HG03280 (cell line): ENCODE measurements around the gene RAB40C.

Source experiments
- ATAC-seq: cut with Tn5 transposase; IDR thresholded peaks from one replicate; pipeline ENCODE4 v1.9.1; 2021; ENCODE audit warnings: mild to moderate bottlenecking, moderate library complexity; ENCODE audit not compliant: unreplicated experiment

The RAB40C gene

DNA sequence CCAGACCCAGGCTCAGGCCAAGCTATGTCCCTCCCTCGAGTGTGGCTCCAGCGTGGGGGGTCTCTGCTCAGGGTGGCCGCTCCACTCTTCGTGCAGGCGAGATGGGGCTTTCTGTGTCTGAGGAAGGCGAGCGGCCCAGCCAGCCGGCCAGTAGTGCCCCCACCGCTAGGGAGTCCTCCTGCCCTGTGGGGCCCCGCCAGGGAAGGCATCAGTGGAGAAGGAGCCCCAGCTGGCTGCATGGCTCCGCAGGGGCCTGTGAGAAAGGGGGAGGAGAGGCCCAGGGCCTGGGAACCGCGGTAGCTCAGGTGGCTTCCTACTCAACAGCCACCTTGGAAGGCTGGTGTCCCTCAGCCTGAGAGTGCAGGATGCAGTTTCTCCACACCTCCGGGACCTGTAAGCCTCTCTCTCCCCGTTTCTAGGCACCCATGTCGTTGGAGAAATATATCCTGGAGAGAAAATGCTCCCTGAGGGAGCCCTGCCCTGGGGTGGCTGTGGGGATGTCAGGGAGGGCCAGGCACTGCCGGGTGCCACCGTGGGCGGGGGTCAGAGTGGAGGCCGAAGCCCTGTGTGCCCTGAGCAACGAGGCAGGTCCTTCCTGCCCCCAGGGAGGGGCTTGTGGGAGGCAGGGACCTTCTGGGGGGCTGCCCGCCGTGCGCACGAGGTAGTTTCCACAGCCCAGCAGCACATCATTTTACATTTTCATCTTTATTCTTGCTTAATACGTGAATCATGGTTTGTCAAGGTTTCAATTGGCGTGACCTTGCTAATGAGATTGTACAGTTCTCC lies 16.8 kb upstream of the RAB40C start:
- no peak for ATAC-seq

GRCh38 chr16:574021-574760 lies 15.7 kb upstream of the RAB40C start:
- ATAC-seq: no peak

GRCh38 chr16:575354-576196 lies 14.3 kb upstream of the RAB40C start:
- no peak for ATAC-seq

DNA sequence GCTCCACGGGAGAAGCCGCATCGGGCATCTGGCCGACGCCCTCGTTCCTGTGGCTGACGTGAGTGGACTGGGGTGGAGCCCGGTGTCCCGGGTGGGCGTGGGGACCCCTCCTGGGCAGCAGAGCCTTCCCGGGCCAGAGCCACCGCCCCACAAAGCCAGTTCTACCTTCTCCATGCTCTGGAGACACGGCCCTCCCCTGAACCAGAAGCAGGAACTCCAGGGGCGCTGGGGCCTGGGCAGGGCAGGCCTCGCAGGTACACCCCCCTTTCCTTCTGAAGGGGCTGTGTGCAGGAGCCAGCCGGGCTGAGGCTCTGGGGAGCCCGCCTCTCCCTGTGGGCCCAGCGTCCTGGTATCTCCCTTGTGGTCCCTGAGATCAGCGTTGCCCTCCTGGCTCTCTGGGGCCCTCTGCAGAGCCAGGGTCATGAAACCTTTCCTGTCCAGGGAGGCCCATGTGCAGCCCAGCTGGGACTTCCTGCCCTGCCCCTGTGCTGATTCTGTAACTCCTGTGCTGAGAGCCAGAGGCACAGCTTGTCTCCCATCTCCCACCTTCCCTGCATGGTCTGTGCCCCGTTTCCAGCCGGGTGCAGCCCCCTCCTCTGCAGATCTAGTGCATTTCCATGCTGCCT lies 13.6 kb upstream of the RAB40C start:
- no peak for ATAC-seq

- ATAC-seq: no peak
These were observed 13.1 kb upstream of the RAB40C start for GRCh38 chr16:576823-577201.

DNA sequence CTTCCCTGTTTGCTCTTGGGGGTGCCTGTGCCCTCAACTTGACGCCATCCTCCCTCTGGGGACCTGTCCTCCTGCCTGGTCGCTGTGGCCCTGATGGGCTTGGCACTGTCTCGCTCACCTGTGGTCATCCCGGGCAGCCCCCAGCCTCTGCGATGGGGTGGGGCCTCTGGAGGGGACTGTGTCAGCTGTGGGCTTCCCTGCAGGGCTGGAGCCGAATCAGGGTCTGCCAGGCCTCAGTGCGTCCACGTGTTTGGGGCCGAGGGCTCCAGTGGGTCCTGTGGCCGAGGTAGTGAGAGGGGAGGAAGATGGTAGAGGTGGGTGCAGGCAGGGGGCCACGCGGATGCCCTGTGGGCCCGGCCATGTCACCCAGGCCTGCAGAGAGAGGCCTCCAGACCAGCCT lies 12.1 kb upstream of the RAB40C start:
- no peak for ATAC-seq

DNA sequence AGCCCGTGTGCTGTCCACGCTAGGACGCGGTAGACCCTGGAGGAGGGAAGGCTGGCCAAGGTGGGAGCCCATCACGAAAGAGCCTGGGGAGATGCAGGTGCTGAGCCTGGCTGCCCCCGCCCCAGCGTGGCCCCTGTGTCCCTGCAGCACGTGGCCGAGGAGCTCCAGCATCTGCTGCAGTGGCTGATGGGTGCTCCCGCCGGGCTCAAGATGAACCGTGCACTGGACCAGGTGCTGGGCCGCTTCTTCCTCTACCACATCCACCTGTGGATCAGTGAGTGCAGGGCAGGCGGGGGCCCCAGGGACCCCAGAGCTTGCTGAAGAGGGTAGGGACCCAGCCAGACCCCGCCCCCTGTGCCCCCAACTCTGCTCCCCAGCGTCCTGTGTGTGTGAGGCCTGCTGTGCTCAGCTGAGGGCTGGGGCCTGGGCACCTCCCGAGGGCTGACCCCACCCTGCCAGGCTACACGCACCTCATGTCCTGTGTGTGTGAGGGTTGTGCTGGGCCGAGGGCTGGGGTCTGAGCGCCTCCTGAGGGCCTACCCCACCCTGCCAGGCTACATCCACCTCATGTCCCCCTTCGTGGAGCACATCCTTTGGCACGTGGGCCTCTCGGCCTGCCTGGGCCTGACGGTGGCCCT lies 11.5 kb upstream of the RAB40C start:
- no peak for ATAC-seq

DNA sequence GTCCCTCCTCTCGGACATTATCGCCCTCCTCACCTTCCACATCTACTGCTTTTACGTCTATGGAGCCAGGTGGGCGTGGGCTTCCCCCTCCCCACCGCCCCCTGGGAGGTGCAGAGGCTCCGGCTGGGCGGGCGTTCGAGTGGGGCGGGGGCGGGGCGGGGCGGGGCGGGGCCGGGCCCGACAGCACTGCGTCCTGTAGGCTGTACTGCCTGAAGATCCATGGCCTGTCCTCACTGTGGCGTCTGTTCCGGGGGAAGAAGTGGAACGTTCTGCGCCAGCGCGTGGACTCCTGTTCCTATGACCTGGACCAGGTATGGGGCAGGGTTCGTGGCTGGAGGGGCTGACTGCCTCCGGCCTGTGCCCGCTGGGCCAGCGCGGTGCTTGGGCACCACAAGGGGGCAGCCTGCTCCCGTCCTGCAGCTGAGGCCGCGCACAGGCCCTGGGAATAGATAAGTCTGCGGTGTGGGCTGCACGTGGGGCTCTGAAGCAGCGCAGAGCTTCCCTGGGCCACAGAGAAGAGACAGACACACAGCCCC lies 10.9 kb upstream of the RAB40C start:
- no peak for ATAC-seq

DNA sequence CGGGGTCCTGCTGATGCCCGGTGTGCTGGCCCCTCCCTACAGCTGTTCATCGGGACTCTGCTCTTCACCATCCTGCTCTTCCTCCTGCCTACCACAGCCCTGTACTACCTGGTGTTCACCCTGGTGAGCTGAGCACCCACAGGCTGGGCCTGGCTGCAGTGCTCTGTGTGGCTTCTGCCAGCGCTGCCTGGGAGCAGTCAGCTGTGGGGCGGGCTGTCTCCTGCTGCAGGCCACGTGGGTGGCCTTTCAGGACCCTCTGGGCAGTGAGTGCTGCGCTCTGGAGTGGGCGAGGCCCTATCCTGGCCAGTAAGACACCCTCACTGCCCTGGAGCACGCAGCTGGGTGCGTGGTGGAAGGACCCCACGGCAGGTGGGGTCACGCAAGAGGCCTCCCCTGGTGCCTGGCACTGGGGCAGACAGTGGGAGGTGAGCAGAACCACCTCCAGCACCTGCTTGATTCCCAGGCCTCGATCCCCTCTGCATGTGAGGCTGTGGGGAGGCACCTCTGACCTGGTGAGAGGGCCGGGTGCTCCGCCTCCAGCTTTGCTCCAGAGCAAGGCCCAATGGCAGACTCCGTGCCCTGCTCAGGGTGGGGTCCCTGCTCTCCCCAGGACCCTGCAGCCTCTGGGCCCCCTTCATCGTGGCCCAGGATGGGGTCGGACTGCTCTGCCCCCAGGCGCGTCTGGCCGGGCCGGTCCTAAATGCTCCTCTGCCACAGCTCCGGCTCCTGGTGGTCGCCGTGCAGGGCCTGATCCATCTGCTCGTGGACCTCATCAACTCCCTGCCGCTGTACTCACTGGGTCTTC lies 9.5 kb upstream of the RAB40C start:
- no peak for ATAC-seq

DNA sequence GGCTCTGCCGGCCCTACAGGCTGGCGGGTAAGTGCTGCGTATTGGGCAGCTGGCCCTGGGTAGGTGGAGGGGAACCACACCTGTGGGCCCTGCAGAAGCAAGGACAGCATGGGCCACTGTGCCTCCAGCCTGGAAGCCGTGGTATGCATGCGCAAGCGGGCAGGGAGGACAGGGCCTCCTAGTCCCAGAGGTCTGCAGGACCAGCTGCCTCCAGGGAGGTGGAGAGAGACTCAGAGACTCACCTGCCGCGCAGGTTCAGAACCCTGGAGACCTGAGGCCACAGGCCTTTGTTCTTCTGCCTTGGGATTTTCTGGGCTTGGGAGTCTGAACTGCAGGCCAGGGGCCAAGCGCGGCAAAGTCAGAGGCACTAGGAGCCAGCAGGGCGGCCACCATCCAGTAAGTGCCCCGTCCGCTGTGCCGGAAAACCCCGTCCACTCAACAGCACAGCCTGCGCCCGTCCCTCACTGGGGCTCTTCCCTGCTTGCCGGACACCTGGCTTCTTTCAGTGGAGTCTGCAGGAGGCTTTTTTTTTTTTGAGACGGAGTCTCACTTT lies 8.8 kb upstream of the RAB40C start:
- no peak for ATAC-seq

DNA sequence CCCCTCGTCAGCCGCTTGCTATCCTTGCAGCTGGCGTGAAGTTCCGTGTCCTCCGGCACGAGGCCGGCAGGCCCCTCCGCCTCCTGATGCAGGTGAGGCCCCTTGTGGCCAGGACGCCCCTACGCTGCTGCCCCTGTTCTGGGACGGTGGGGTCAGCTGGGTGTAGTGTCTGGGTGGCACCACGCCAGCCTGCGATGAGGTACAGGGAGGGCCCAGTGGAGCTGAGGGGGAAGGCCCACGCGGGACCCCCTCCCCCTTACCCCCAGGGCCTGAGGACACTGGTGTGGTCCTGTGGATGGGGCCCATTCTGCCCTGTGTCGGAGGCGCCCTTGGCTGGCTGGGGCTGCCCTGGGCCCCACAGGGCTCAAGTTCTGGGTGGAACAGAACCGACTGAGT lies 7.7 kb upstream of the RAB40C start:
- ATAC-seq: no peak

DNA sequence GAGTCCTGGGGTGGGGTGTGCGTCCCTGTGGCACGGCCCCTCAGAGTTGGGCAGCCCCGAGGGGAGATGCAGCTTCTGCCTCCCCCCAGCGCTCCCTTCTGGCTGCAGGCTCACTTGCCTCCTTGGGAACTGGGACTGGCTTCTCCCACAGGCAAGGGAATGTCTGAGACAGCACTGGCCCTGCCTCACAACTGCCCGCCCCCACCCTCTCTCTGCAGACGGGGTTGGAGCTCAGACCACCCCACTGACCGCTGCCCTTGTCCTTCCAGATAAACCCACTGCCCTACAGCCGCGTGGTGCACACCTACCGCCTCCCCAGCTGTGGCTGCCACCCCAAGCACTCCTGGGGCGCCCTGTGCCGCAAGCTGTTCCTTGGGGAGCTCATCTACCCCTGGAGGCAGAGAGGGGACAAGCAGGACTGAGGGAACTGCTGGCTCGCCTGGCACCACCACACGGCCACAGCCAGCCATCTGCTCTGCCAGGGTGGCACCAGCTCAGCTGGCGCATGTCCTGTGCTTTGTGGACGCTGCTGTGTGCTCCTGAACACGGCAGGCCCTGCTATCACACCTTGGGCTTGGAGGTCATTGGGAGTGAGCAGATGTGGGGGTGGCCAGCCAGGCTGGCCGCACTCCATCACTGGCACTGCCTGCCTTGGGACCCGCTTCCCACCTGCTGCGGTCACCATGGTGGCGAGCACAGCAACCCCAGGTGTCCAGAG lies 7.1 kb upstream of the RAB40C start:
- ATAC-seq: no peak

DNA sequence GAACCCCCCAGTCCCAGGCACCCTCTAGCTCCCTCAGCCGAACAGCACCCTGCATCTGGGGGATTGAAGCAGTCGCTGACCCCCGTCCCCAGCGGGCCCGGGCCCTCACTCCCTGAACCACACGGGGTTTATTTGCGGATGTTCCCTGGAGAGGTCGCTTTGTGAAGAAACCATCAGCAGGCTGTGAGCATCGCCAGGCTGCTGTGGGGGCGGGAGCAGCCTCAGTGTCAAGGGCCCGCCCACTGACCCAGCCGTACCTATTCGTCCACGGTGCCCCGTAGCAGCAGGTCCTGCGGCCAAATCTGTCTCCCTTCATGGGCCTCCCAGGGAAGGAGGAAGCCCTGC lies 6.4 kb upstream of the RAB40C start:
- ATAC-seq: no peak

DNA sequence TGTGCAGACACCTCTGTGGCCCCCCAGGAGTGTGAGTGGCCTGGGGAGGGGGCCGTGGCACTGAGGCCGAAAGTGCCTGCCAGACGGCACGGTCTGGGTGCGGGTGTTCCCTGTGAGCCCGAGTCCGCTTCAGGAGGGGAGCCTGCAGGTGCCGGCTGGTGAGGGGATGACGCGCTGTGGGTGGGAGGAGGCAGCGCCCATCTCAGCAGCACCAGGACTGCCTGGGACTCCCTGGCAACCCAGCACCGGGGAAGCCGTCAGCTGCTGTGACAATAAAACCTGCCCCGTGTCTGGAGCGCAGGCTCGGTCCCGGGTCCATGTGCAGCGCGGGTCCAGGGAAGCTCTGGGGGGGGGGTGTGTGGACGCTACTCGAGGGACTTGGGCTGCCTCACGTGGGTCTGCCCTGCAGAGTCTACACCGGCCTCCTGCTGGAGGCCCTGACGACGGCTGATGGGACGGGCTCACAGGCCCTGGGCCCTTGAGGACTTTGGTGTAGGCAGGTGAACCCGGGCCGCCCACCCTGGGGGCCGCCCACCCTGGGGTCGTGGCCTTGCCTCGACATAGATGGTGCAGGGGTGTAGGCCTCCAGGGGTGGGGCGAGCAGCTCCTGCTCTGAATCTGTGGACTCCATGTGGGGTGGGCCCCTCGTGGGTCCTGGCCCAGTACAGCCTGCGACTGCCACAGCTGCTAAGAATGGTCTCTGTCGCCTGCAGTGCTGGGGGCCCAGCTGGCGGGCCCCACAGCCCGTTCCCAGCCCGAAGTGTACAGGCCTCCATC lies 5.9 kb upstream of the RAB40C start:
- ATAC-seq: no peak

- ATAC-seq: no peak
These were observed 4.5 kb upstream of the RAB40C start for GRCh38 chr16:585351-585750.

- no peak for ATAC-seq
These were observed 3.7 kb upstream of the RAB40C start for GRCh38 chr16:586047-586644.
